OCI-LY3 (cell line): ENCODE data around the gene MSL1.
A peak's percentile ranks its signal among the peaks of the same experiment; 100 is the strongest.

Experiments used
- H2AFZ ChIP-seq: fragments of 200-600, 300-600 bp; shearing (Covaris generic); 2 replicates; pipeline ENCODE4 v1.6.0; 2014; ENCODE audit warnings: antibody characterized with exemption, low read depth, low read length
- H3K27ac ChIP-seq: fragments of 200-600, 300-600 bp; sonication (generic); 2 replicates; pipeline ENCODE4 v1.5.1; 2014; ENCODE audit warnings: mild to moderate bottlenecking, low read length, moderate library complexity, mixed read lengths
- H3K27me3 ChIP-seq: fragments of 200-600, 300-600 bp; sonication (generic); 2 replicates; pipeline ENCODE4 v1.6.1; 2014; ENCODE audit warnings: low read depth, low read length, mixed read lengths
- H3K36me3 ChIP-seq: fragments of 200-600, 300-600 bp; sonication (generic); replicated peaks from 2 replicates; pipeline ENCODE3; 2014; ENCODE audit warnings: low read depth, low read length, mixed read lengths
- H3K4me1 ChIP-seq: fragments of 300-600, 200-600 bp; sonication (generic); 2 replicates; pipeline ENCODE4 v1.6.1; 2014; ENCODE audit warnings: low read length, mixed read lengths
- H3K4me2 ChIP-seq: fragments of 200-600, 300-600 bp; sonication (generic); 2 replicates; pipeline ENCODE4 v1.6.1; 2014; ENCODE audit warnings: low read length, mixed read lengths
- H3K4me3 ChIP-seq: fragments of 300-600, 200-600 bp; sonication (generic); 2 replicates; pipeline ENCODE4 v1.5.1; 2014; ENCODE audit warnings: antibody characterized with exemption, mild to moderate bottlenecking, low read length, moderate library complexity
- H3K79me2 ChIP-seq: fragments of 300-600, 200-600 bp; shearing (Covaris generic); 2 replicates; pipeline ENCODE4 v1.6.1; 2014; ENCODE audit warnings: mild to moderate bottlenecking, low read length, mixed read lengths
- H3K9ac ChIP-seq: fragments of 300-600, 200-600 bp; shearing (Covaris generic); 2 replicates; pipeline ENCODE4 v1.6.0; 2014; ENCODE audit warnings: mild to moderate bottlenecking, low read length, moderate library complexity
- H3K9me3 ChIP-seq: fragments of 200-600, 300-600 bp; shearing (Covaris generic); 2 replicates; pipeline ENCODE4 v1.6.1; 2014; ENCODE audit warnings: low read length, mixed read lengths; ENCODE audit not compliant: insufficient read depth
- H4K20me1 ChIP-seq: fragments of 200-600, 300-600 bp; sonication (generic); 2 replicates; pipeline ENCODE4 v1.6.1; 2016; ENCODE audit warnings: low read length, mixed read lengths; ENCODE audit not compliant: insufficient read depth
- EZH2phosphoT487 ChIP-seq: fragments of 200-600 bp; shearing (Covaris generic); IDR thresholded peaks from 2 replicates; pipeline ENCODE4 v1.6.1; 2018; ENCODE audit warnings: antibody characterized with exemption, mixed run types, low read depth
- TF ChIP-seq, protein P1 (sequence below): fragments of 200-600, 300-600 bp; sonication (generic); IDR thresholded peaks from 2 replicates; pipeline ENCODE4 v1.5.1; 2014; ENCODE audit warnings: antibody characterized with exemption, low read length, low read depth

The MSL1 gene

DNA sequence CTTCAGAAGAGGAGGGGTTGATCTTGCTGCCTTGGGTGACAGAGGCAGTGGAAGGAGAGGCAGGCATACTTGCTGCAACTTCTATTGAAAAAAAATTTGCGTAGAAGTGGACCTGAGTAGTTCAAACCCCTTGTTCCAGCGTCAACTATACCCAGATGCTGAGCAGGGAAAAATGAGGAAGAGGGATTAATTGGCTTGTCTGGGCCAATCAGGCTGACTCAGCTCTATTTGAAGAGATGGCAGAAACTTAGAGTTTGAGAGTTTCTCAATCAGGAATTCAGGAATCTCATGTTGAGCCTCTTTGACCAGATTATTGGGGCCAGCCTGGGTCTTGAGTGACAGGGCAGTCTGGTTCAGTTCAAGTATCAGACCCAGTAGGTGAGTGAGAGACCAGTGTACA lies 36.2 kb downstream of the MSL1 start:
- TF ChIP-seq EZH2phosphoT487 = no peak
- TF ChIP-seq, protein P1, sequence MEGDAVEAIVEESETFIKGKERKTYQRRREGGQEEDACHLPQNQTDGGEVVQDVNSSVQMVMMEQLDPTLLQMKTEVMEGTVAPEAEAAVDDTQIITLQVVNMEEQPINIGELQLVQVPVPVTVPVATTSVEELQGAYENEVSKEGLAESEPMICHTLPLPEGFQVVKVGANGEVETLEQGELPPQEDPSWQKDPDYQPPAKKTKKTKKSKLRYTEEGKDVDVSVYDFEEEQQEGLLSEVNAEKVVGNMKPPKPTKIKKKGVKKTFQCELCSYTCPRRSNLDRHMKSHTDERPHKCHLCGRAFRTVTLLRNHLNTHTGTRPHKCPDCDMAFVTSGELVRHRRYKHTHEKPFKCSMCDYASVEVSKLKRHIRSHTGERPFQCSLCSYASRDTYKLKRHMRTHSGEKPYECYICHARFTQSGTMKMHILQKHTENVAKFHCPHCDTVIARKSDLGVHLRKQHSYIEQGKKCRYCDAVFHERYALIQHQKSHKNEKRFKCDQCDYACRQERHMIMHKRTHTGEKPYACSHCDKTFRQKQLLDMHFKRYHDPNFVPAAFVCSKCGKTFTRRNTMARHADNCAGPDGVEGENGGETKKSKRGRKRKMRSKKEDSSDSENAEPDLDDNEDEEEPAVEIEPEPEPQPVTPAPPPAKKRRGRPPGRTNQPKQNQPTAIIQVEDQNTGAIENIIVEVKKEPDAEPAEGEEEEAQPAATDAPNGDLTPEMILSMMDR = no peak
- Histone ChIP-seq H3K79me2 (peaks cover 55% of the 10 kb centered on the region), H3K36me3 (peaks cover 31% of the 10 kb centered on the region), H3K27me3 (no peaks in the 10 kb centered on the region), H3K4me3 (no peak overlapping the region), H3K27ac (no peak overlapping the region), H2AFZ (no peak overlapping the region), H3K9me3 (no peaks in the 10 kb centered on the region), H4K20me1 (no peaks in the 10 kb centered on the region), H3K9ac (no peak overlapping the region), H3K4me2 (no peak overlapping the region), H3K4me1 (peaks cover 19% of the 10 kb centered on the region)

- peaks cover 54% of the 10 kb centered on the region for H3K79me2 ChIP-seq
- H3K9ac ChIP-seq = no peak overlapping the region
- no peak overlapping the region for H3K4me3 ChIP-seq
- H3K4me2 ChIP-seq = no peak overlapping the region
- no peaks in the 10 kb centered on the region for H4K20me1 ChIP-seq
- TF ChIP-seq, protein P1 = no peak
- TF ChIP-seq EZH2phosphoT487 = no peak
- no peak overlapping the region for H2AFZ ChIP-seq
- H3K27me3 ChIP-seq = no peaks in the 10 kb centered on the region
- no peaks in the 10 kb centered on the region for H3K9me3 ChIP-seq
- H3K36me3 ChIP-seq = peaks cover 34% of the 10 kb centered on the region
- H3K27ac ChIP-seq = peak overlapping the region; percentile 16; the same call in 1 of the 2 replicates
- H3K4me1 ChIP-seq = peaks cover 14% of the 10 kb centered on the region
Observed at GRCh38 chr17:40158438-40159013, 36.8 kb downstream of the MSL1 start.

- Histone ChIP-seq H3K79me2 (peaks cover 46% of the 10 kb centered on the region), H3K27me3 (no peaks in the 10 kb centered on the region), H3K4me2 (no peak overlapping the region), H3K4me3 (no peak overlapping the region), H3K4me1 (peaks cover 4% of the 10 kb centered on the region; the same call in 1 of the 2 replicates), H3K9me3 (no peaks in the 10 kb centered on the region), H3K36me3 (peaks cover 33% of the 10 kb centered on the region), H4K20me1 (no peaks in the 10 kb centered on the region), H2AFZ (no peak overlapping the region), H3K9ac (no peak overlapping the region), H3K27ac (no peak overlapping the region)
- TF ChIP-seq EZH2phosphoT487 = no peak
- TF ChIP-seq, protein P1 = no peak
Observed at GRCh38 chr17:40159456-40159855, 37.7 kb downstream of the MSL1 start.

- peaks cover 65% of the 10 kb centered on the region for H3K36me3 ChIP-seq
Observed at GRCh38 chr17:40167685-40168261, 46.0 kb downstream of the MSL1 start.

More at GRCh38 chr17:40167685-40168261, 46.0 kb downstream of the MSL1 start:
- no peak overlapping the region for H3K4me2 ChIP-seq
- H3K27me3 ChIP-seq = no peaks in the 10 kb centered on the region
- H3K9me3 ChIP-seq = no peaks in the 10 kb centered on the region
- no peak overlapping the region for H3K27ac ChIP-seq
- H3K79me2 ChIP-seq = peaks cover 5% of the 10 kb centered on the region; the same call in 1 of the 2 replicates
- no peaks in the 10 kb centered on the region for H3K4me1 ChIP-seq
- no peak for TF ChIP-seq EZH2phosphoT487
- TF ChIP-seq, protein P1 = no peak
- H3K9ac ChIP-seq = no peak overlapping the region
- no peak overlapping the region for H3K4me3 ChIP-seq
- no peaks in the 10 kb centered on the region for H4K20me1 ChIP-seq
- no peak overlapping the region for H2AFZ ChIP-seq
